Measurements from ENCODE around the gene MEST.
"Not testable (repeated sequence)": the region's sequence is repeated elsewhere in the genome, so short reads cannot be mapped to it uniquely, and the experiment has no call there.

DNA sequence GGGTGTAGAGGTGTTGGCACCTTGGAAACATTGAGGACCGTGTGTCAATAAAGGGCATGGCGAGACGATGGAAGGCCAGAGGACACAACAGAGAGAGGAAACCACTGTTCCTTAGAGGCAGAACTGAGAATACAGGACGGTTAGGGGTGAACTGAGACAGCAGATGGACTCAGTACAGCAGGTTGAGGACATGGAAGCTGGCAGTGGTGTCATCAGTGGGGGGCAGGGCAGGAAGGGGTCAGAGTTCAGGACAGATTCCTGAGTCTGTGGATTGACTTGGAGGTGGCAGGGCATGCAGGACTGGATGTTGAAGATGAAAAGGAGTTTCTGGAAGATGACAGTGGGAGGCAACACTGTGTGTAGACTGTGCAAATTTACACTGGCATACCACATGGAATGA, 50.4 kb downstream of the MEST start:
- not testable (repeated sequence) for TF ChIP-seq POLR2A (IDR thresholded peaks at IDR 0.05)
- TF ChIP-seq, protein P1, sequence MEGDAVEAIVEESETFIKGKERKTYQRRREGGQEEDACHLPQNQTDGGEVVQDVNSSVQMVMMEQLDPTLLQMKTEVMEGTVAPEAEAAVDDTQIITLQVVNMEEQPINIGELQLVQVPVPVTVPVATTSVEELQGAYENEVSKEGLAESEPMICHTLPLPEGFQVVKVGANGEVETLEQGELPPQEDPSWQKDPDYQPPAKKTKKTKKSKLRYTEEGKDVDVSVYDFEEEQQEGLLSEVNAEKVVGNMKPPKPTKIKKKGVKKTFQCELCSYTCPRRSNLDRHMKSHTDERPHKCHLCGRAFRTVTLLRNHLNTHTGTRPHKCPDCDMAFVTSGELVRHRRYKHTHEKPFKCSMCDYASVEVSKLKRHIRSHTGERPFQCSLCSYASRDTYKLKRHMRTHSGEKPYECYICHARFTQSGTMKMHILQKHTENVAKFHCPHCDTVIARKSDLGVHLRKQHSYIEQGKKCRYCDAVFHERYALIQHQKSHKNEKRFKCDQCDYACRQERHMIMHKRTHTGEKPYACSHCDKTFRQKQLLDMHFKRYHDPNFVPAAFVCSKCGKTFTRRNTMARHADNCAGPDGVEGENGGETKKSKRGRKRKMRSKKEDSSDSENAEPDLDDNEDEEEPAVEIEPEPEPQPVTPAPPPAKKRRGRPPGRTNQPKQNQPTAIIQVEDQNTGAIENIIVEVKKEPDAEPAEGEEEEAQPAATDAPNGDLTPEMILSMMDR (IDR thresholded peaks at IDR 0.05) = not testable (repeated sequence)

Measured in body of pancreas (tissue), 4 donors.